HFFc6 (cell line): ENCODE measurements around the gene SYMPK. TPM values are rescaled to one million over a fixed set of nuclear protein-coding genes. Genes with fewer than 3 reads are reported as not detected.

Experiments
- DNase-seq: peaks from one replicate; pipeline ENCODE4 v3.0.0-alpha.2; 2018
- H3K27ac Mint-ChIP-seq: 2 replicates; pipeline ENCODE4 v1.8.0; 2020; ENCODE audit warnings: mild to moderate bottlenecking, mixed read lengths
- H3K27me3 Mint-ChIP-seq: 2 replicates; pipeline ENCODE4 v1.8.0; 2021; ENCODE audit warnings: mild to moderate bottlenecking, moderate library complexity, mixed read lengths; ENCODE audit not compliant: insufficient read depth
- H3K36me3 Mint-ChIP-seq: 2 replicates; pipeline ENCODE4 v1.8.0; 2021; ENCODE audit warnings: low read depth, mixed read lengths
- H3K4me1 Mint-ChIP-seq: 2 replicates; pipeline ENCODE4 v1.8.0; 2020; ENCODE audit warnings: low read depth, mixed read lengths
- H3K4me3 Mint-ChIP-seq: 2 replicates; pipeline ENCODE4 v1.8.0; 2020; ENCODE audit warnings: mild to moderate bottlenecking, moderate library complexity, mixed read lengths
- H3K9me3 Mint-ChIP-seq: 2 replicates; pipeline ENCODE4 v1.8.0; 2020; ENCODE audit warnings: mild to moderate bottlenecking, mixed read lengths
- CTCF ChIP-seq: fragments of 200-600 bp; sonication (generic); IDR thresholded peaks from 2 replicates; pipeline ENCODE4 v1.5.0; 2021; ENCODE audit warnings: antibody characterized with exemption, mild to moderate bottlenecking
- total RNA-seq, 6 experiments: library from RNA; stranded (reverse); fragmentation: NEBNext Ultra II Directional; extraction: Animal tissue kit (Norgen Biotek cat#: 25700); gene quantifications; 2 replicates in 1 of 6; 3 replicates in 5 of 6; pipeline ENCODE4 v1.2.3, GENCODE V29; 2021

SYMPK gene
- total RNA-seq, 6 experiments from 2014 or later, result 59.6 to 74.8 (median 66.0) TPM

- 0 out of 2 replicates have a peak, but pooled peaks cover 5% of the 10 kb centered on the region for H3K36me3 Mint-ChIP-seq
- H3K4me3 Mint-ChIP-seq, result peak overlapping the region; percentile 46
- no peak for DNase-seq
- TF ChIP-seq CTCF, result no peak
- H3K9me3 Mint-ChIP-seq, result no peaks in the 10 kb centered on the region
- H3K4me1 Mint-ChIP-seq, result peaks cover 14% of the 10 kb centered on the region
- peaks cover 3% of the 10 kb centered on the region; the same call in 1 of the 2 replicates for H3K27me3 Mint-ChIP-seq
- H3K27ac Mint-ChIP-seq, result no peak overlapping the region
Observed at GRCh38 chr19:45884682-45885555, 22.0 kb upstream of the SYMPK start.

- DNase-seq, result no peak
- H3K9me3 Mint-ChIP-seq, result no peaks in the 10 kb centered on the region
- H3K36me3 Mint-ChIP-seq, result 0 out of 2 replicates have a peak, but pooled peaks cover 5% of the 10 kb centered on the region
- peaks cover 14% of the 10 kb centered on the region for H3K4me1 Mint-ChIP-seq
- H3K4me3 Mint-ChIP-seq, result peak overlapping the region; percentile 42; the same call in 1 of the 2 replicates
- no peak for TF ChIP-seq CTCF
- peaks cover 3% of the 10 kb centered on the region; the same call in 1 of the 2 replicates for H3K27me3 Mint-ChIP-seq
- H3K27ac Mint-ChIP-seq, result no peak overlapping the region
Observed at GRCh38 chr19:45883881-45884681, 21.1 kb upstream of the SYMPK start.

- Mint-ChIP-seq H3K27ac (0 out of 2 replicates have a peak overlapping the region, but pooled peaks have one; percentile 2), H3K9me3 (no peaks in the 10 kb centered on the region), H3K4me3 (peak overlapping the region; percentile 42), H3K27me3 (peaks cover 3% of the 10 kb centered on the region; the same call in 1 of the 2 replicates), H3K4me1 (peaks cover 14% of the 10 kb centered on the region), H3K36me3 (0 out of 2 replicates have a peak, but pooled peaks cover 5% of the 10 kb centered on the region)
- DNase-seq, result no peak
- peak; percentile 72 for TF ChIP-seq CTCF
Observed at GRCh38 chr19:45883586-45883880, 20.6 kb upstream of the SYMPK start.

GRCh38 chr19:45882652-45883585 is 20.0 kb upstream of the SYMPK start:
- Mint-ChIP-seq H3K9me3 (no peaks in the 10 kb centered on the region), H3K36me3 (0 out of 2 replicates have a peak, but pooled peaks cover 5% of the 10 kb centered on the region), H3K27me3 (peaks cover 3% of the 10 kb centered on the region; the same call in 1 of the 2 replicates), H3K4me3 (peak overlapping the region; percentile 42), H3K4me1 (peaks cover 14% of the 10 kb centered on the region), H3K27ac (0 out of 2 replicates have a peak overlapping the region, but pooled peaks have one; percentile 2)
- peak; percentile 95 for TF ChIP-seq CTCF
- peak; percentile 71 for DNase-seq
